T-helper 2 cell (primary cell): ENCODE measurements around the gene NXPH3.
A peak's percentile ranks its signal among the peaks of the same experiment; 100 is the strongest.

ENCODE experiments used
- DNase-seq, 5 experiments: peaks; one replicate each; pipeline versions ENCODE4 v3.0.0 to v3.0.0-alpha.2; 2012 to 2022

The NXPH3 gene

DNA sequence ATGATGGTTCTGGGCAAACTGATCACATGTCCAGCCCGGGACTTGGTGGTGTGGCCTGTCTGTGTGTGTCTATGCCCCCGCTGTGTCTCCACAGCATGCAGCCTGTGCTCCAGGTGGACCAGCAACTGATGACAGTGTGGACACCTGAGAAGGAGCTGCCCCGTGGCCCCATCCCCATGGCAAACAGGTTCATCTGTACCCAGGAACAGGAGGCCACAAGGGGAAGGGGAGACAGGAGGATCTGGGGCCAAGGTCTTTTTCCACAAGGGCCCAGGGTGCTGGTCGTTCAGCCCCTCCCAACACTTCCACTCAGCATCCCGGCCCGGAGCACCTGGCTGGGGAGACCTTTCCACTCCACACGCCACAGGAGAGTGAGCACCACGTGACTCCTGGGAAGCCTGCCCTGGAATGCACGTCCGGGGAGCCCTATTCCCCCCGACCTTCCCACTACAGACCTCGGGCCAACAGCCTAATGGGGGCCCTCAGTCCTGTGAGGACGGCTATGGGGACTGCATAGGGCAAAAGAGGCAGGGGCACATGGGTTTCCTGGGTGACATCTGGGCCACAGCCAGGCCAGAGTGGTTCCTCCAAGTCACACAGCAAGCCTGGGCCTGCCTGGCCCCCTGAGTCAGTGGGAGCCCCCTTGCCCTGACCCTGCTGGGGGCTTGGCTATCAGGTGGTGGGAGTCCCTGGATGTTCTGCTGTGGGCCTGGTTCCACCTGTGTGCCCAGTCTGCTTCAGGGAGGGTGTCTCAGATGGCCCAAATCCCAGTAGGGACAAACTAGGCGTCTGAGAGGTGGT lies 20.8 kb upstream of the NXPH3 start:
- no peak for DNase-seq

- DNase-seq = no peak
Observed at GRCh38 chr17:49555495-49556222, 20.0 kb upstream of the NXPH3 start.

DNA sequence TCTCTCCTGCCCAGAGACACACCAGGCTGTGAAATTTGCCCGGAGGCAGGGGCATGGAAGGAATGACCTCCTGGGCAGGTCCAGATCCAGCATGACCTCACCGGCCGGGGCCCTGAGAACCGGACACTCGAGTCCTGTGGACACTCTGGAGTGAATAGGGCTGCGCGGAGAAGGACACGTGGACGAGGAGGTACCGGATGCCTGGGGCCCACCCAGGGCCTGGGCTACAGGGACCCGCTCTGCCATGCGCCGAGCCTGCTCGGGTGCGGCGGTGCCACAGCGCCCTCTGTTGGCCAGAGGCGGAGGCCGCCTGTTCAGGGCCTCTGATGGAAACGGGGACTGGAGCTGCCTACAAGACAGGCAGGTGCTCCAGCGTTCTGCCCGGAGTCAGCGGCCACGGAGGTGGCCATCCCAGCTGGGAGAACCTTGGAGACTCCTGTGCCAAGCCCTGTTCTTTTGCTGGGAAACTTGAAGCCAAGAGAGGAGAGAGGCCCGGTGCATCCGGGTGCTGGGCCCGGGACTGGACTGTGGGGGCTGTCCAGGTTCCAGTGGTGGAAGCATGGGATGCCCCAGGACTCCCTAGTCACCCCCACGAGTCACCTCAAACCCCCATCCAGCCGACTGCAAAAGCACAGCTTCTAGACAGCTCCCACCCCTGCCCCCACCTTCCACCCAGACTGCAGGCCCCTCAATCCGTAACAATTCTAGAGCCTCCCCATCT lies 19.3 kb upstream of the NXPH3 start:
- DNase-seq = peak; percentile 65 to 75 (median 69)

DNA sequence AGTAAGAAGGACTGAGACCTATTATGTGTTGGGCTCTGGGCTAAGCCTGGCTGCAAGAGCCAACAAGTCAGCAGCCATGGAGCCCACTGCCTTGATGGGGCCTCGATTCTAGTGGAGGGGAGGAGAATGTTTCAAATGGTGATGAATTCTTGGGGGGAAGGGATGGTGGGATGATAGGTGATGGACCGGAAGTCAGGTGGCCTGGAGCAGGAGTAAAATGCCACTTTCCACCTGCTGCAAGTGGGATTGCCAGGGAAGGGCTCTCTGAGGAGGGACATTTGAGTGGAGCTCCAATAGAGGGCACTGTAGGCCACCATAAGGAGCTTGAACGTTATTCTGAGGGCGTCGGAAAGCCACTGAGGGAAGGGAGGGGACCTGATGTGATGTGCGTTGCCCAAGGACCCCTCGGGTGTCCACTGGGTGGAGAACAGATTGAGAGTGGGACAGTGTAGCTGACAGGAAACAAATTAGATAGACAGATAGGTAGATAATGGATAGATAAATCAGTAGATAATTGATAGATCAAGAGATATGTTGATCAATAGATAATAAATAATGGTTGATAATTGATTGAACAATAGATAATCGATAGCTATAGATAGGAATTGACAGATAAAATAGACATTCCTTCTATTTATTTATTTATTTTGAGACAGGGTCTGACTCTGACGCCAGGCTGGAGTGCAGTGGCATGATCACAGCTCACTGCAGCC lies 18.2 kb upstream of the NXPH3 start:
- peak in 1 of 5 experiments; percentile 52 for DNase-seq

- no peak for DNase-seq
Observed at GRCh38 chr17:49564638-49565037, 11.0 kb upstream of the NXPH3 start.

DNA sequence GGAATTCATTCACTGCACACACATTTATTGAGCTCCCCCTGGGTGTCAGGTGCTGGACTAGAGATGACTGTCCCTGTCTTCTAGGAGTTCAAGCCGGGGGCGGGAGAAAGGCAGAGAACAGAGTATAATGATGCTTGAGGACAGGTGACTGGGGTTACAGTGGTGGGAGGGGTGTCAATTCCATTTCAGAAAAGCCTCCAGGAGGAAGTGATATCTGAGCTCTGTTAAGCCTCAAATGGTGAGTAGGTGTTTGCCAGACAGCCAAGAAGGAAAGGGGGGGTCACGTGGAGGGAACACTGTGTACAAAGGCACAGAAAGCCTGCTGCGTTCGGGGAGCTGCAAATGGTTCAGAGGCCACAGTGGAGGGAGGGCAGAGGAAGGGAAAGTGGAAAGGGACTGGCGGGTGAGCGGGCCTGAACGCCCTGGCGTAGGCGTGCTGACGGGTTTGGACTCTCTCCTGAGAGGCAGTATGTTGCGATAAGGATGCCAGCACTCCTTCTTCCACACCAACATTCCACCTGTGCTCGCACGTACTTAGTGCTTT lies 9.7 kb upstream of the NXPH3 start:
- DNase-seq = no peak

GRCh38 chr17:49566668-49567071 lies 9.0 kb upstream of the NXPH3 start:
- DNase-seq = no peak

- DNase-seq = no peak
Observed at GRCh38 chr17:49567104-49567521, 8.6 kb upstream of the NXPH3 start.

DNA sequence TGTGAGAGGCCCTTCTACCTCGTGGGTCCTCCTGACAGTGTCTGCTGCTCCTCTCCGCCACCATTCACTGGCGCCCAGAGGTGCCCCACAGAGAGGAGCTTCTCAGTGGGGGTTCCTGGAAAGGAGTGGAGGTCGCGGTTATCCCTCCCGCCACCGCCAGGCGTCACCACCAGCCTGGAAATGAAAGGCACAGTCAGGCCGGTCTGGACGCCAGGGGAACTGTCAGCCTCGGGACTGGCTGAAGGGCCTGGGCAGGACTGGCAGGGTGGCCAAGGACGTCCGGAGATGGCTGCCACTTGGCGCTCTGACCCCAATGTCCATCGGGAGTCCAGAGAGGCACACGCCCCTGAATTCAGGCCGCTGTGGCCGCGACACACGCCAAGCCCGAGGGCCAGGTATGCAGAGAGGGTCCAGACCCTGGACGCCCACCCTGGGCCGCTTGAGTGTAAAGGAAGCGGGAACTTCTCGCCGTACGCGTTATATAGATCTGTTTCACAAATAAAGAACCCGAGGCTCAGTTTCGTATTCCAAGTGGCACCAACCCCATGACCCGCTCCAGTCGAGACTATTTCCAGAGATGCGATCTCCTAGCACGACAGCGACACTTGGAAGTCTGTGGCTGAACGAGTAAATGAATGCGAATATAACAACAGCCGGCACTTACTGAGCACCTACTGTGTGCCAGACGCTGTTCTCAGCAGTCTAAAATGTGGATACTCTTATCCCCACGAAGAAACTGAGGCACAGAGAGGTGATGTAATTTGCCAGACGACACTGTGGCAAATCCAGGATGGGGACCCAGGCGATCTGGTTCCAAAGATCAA lies 7.6 kb upstream of the NXPH3 start:
- peak; percentile 60 to 78 (median 68) for DNase-seq

- DNase-seq = peak in 1 of 5 experiments; percentile 20
Observed at GRCh38 chr17:49568695-49569047, 7.0 kb upstream of the NXPH3 start.

DNA sequence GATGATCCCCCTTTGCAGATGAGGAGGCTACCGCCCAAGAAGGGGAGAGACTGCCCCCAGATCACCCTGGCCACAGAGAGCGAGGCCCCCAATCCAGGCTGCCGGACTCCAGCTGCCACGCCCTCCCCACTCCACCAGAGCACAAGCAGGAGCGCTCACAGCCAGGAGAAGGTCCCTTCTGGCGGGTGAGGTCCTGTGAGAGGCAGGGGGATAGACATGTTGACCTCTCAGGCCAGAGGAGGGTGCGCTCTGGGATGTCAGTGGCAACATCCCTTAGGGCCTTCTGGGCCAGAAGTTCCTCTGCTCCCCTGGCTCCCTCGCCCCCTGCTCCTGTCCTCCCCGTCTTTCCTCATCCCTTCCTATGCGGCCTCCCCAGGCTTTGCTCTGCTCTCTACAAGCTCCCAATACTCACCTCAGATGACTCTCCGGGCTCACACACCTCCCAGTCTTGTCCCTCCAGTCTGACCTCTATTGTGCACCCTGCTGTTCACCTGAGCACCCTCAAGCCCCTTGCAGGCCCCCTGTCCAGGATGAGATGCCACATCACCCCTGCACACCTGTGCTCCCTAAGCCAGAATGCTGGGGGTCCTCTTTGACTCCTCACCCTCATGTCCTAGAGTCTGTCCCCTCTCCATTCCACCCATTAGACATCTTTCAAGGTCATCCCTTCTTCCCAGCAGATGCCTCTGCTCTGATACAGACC lies 5.0 kb upstream of the NXPH3 start:
- DNase-seq = no peak

- DNase-seq = no peak
Observed at GRCh38 chr17:49571283-49571682, 4.4 kb upstream of the NXPH3 start.

- DNase-seq = no peak
Observed at GRCh38 chr17:49571764-49572163, 3.9 kb upstream of the NXPH3 start.

DNA sequence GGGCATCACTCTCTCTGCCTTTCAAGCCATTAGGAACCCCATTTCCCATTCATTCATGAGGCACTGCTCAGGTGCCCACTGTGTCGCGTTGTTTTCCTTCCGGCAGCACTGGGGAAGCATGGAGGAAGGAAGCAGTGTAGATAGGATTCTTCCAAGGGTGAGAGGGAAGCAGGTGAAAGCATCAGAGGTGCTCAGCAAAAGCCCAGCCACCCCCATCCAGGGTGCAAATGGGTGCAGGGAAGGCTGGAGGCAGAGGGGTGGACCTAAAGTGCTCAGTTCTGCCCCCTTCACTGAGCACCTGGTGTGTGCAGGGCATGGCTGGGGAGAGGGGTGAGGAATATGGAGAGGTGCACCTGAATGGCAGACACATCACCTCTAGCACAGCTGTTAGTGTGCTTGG lies 3.4 kb upstream of the NXPH3 start:
- no peak for DNase-seq

GRCh38 chr17:49572806-49573420 lies 2.8 kb upstream of the NXPH3 start:
- DNase-seq = no peak

DNA sequence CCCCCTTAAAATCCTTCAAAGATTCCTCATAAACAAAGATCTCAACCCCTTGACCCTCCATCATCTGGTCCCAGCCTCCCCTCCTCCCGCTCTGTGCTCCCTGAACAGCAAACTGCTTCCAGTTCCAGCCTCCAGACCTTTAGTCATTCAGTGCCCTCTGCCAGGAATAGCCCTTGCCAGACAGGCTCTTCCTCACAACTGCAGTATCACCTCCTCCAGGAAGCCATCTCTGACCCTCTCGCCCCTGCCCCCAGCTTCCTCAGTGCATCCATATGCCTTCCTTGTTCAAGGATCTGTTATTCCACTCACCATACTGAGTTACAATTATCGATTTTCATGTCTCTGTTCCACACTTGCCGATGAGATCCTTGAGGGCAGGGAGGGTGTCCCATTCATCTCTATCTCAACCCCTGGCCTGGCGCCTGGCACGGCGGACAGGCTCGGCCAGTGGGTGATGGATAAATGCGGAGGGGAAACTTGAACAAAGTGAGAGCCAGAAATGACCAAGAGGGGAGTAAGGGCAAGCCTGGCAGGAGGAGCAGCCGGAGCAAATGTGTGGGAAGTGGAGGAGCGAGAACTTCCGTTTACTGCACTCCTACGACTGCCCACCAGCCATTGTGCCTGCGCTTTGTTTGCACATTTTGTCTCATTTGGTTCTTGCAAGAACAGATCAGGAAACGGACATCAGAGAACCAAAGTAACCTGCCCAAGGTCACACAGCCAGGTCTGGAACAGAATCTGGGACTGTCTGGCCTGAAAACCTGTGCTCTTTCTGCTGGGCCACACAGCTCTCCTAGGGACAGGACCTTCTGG lies 2.0 kb upstream of the NXPH3 start:
- DNase-seq = no peak

DNA sequence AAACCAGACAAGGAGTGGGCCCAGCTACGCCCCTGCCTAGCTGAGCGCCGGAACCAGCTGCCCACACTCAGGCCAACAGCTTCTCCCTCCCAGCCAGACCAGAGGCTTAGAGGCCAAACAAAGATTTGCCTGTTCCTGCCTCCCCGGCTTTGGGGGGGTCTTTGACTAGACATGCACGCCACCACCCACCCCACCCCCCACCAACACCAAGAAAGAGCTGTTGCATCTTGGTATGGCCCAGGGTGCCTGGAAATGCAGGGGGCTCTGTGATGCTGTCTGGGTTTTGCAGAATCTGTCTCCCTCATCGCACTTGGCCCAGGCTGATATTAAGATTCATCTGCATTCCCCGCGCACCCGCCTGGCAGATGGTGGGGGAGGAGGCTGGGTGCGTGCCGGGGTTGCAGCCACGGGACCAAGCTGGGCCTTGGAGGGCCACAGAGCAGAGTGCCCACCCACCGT lies 1.3 kb upstream of the NXPH3 start:
- no peak for DNase-seq

GRCh38 chr17:49574945-49575678 lies 559 bp upstream of the NXPH3 start:
- DNase-seq = no peak
